ENCODE measurements around the gene KLRC4.
"Not testable (repeated sequence)": the region's sequence is repeated elsewhere in the genome, so short reads cannot be mapped to it uniquely, and the experiment has no call there.

The KLRC4 gene

DNA sequence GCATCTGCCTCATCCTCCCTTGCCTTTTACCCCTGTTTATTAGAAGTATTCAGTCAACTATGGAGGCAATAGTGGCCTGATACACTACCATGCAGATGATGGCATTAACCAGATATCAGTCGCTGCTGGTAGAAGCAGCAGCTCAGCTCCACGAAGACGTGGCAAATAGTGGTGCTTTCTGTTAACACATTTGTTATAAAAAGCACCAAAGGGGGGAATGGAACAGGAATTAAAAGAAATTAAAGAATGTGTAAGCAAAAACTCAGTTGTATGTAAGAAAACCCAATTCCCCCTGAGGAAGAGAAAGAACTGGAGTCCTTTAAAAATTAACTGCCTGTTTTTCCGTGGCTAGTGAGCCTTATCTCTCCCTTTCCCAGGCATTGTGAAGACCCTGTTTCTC, 41.8 kb downstream of the KLRC4 start:
- not testable (repeated sequence) for DNase-seq (ENCODE audit: low spot score)

- DNase-seq (ENCODE audit: low spot score), result no peak
Measured at GRCh38 chr12:10366875-10367274, 42.7 kb downstream of the KLRC4 start.

GRCh38 chr12:10365696-10366405, 43.7 kb downstream of the KLRC4 start:
- no peak for DNase-seq (ENCODE audit: low spot score)

GRCh38 chr12:10364815-10365622, 44.5 kb downstream of the KLRC4 start:
- peak; percentile 65 for DNase-seq (ENCODE audit: low spot score)

- DNase-seq (ENCODE audit: low spot score), result peak; percentile 38
Measured at GRCh38 chr12:10363914-10364814, 45.4 kb downstream of the KLRC4 start.

- DNase-seq (ENCODE audit: low spot score), result no peak
Measured at GRCh38 chr12:10363658-10363913, 46.0 kb downstream of the KLRC4 start.

DNA sequence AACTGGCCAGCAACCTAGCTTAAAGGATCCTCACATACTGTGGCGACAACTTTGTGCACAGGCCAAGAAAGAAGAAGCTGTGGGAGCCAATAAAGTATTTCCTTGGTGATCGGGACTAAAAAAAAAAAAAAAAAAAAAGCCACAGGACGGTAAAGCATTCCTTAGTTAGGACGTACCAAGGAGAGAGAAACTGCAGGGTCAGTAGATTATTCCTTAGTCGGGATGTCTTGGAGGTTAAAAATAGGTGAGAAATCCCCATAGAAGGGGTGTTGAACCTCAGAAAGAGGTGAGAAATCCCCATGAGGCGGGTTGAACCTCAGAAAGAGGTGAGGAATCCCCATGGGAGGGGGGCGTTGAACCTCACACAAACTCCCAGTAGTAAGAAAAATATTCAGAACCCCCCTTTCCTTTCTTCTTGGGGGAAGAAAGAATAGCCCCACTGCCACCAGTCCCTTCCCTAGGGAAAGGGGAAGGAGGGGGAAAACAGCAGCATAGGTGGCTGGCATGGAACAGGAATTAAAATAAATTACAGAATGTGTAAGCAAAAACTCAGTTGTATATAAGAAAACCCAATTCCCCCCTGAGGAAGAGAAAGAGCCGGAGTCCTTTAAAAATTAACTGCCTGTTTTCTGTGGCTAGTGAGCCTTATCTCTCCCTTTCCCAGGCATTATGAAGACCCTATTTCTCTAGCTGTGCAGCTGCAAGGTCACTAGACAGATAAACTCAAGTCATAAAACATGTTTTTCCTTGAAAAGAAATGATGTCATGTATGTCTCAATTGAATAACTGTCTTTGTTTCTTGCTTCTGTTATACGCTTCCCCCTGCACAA, 46.5 kb downstream of the KLRC4 start:
- DNase-seq (ENCODE audit: low spot score), result no peak

GRCh38 chr12:10362325-10362724, 47.2 kb downstream of the KLRC4 start:
- no peak for DNase-seq (ENCODE audit: low spot score)

DNA sequence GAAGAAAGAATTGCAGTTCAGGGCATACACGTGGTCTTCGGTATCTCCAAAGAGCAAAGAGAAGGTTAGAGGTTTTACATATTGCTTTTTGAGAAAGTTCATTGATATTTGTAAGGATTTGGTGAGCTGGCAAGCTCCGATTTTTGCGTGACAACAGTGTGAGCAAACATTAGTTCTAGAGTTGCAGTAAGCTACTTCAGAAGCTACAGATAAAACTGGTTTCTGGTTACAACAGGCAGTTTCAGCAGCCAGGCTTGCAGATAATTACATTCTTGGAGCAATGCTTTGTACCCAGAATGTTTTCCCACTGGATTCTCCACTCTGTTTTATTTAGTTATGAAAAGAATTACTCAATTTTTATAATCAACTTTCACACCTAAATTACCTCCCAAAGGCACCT, 47.9 kb downstream of the KLRC4 start:
- no peak for DNase-seq (ENCODE audit: low spot score)

- DNase-seq (ENCODE audit: low spot score), result no peak
Measured at GRCh38 chr12:10361084-10361483, 48.5 kb downstream of the KLRC4 start.

DNA sequence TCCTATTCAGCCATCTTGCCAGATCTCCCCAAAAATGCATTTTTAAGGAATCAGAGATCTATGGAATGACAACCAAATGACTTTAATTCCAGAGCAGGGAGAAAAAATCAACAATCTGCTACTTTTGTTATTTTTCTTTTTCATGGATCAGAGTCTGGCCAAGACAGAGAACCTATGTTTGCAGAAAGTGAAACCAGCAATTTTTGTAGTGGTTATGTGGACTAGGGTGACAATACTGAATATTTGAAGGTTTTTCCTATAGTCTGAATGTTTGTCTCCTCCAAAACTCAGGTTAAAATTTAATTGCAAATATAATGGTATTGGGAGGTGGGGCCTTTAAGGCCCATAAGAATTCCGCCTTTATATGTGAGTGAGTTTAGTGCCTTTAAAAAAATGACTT, 50.6 kb downstream of the KLRC4 start:
- no peak for DNase-seq (ENCODE audit: low spot score)

- DNase-seq (ENCODE audit: low spot score), result no peak
Measured at GRCh38 chr12:10358131-10358530, 51.4 kb downstream of the KLRC4 start.

Data from GM03348 (cell line).